Natural killer cell treated with Interleukin-12 subunit alpha and Interleukin-12 subunit beta and Interleukin-15 and Interleukin-18, amount 100 ng/mL, for 72 hours (primary cell): ENCODE data around the gene PLA2G4A. TPM values are rescaled to one million over a fixed set of nuclear protein-coding genes. Genes with fewer than 3 reads are reported as not detected.

ENCODE experiments used
- ATAC-seq, 2 donors: fragments of 150-1000 bp; cut with Tn5 transposase in 1 of 2; sonication (Bioruptor Pico), chemical (Tn5 transposase) in 1 of 2; 2 replicates each; pipeline ENCODE4 v1.10.0; 2021
- DNase-seq: peaks from one replicate; pipeline ENCODE4 v3.0.0; 2022; ENCODE audit warnings: low spot score
- H3K27ac Mint-ChIP-seq, 2 donors: 1 replicate in 1 of 2; 2 replicates in 1 of 2; pipeline ENCODE4 v1.8.0; 2022; ENCODE audit warnings: mixed read lengths in 2 of 2, mild to moderate bottlenecking in 1 of 2, moderate library complexity in 1 of 2
- H3K27me3 Mint-ChIP-seq, 2 donors: 1 replicate in 1 of 2; 2 replicates in 1 of 2; pipeline ENCODE4 v1.8.0; 2022; ENCODE audit warnings: mixed read lengths in 2 of 2
- H3K36me3 Mint-ChIP-seq: one replicate; pipeline ENCODE4 v1.8.0; 2022; ENCODE audit warnings: mixed read lengths
- H3K4me1 Mint-ChIP-seq, 2 donors: 1 replicate in 1 of 2; 2 replicates in 1 of 2; pipeline ENCODE4 v1.8.0; 2022; ENCODE audit warnings: low read depth in 2 of 2, mixed read lengths in 2 of 2, mild to moderate bottlenecking in 1 of 2
- H3K4me3 Mint-ChIP-seq: one replicate; pipeline ENCODE4 v1.8.0; 2022; ENCODE audit warnings: mixed read lengths
- H3K9me3 Mint-ChIP-seq: 2 replicates; pipeline ENCODE4 v1.8.0; 2022; ENCODE audit warnings: mixed read lengths
- total RNA-seq, 2 donors: library from RNA; stranded (reverse); gene quantifications; one replicate each; pipeline ENCODE4 v1.2.3, GENCODE V29; 2022

PLA2G4A gene
- total RNA-seq, 2 donors from 2014 or later = 0.45 to 1.2 TPM

DNA sequence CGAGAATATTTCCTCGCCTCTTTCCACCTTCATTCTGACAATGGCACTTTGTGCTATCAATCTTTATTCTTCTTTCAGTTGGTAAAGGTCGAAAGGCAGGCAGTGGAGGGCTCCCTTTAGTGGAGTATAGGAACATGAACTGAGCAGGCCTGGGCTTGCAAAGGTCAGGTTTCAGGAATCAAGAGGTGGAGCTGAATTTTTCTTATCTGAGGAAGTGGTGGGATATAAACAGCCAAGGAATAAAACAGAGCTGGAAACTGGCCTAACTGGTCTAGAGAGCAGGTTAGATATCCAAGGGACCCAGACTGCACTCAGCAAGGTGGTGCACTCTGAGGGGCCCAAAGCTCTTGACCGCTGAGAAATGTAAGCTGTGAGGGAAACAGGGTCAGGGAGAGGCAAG is 99.1 kb downstream of the PLA2G4A start:
- no peaks in the 10 kb centered on the region for H3K27me3 Mint-ChIP-seq
- DNase-seq = no peak
- no peak overlapping the region for H3K4me3 Mint-ChIP-seq
- H3K9me3 Mint-ChIP-seq = peaks cover 8% of the 10 kb centered on the region
- H3K4me1 Mint-ChIP-seq = no peaks in the 10 kb centered on the region
- ATAC-seq = no peak
- no peak overlapping the region for H3K27ac Mint-ChIP-seq
- no peaks in the 10 kb centered on the region for H3K36me3 Mint-ChIP-seq

DNA sequence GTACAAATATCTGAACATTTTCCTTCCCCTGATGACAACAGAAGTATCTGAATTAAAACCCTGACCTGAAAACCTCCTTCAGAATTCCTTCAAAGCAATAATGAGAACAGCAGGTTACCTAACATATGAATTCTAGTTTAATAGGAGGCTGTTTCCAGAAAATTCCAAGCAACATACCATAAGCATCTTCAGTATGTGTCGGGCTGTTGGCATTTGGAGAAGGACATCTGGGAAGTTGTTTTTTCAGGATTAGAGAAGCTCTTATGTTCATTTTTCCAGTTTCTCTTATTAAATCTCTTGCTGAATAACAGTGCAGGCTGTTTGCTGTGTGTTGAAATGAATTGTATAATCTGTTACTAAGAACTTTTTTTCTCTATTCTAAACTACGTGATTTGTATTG is 101.5 kb downstream of the PLA2G4A start:
- Mint-ChIP-seq H3K4me3 (no peak overlapping the region), H3K36me3 (no peaks in the 10 kb centered on the region), H3K27me3 (no peaks in the 10 kb centered on the region), H3K4me1 (no peaks in the 10 kb centered on the region), H3K9me3 (peaks cover 3% of the 10 kb centered on the region), H3K27ac (no peak overlapping the region)
- ATAC-seq (no peak), DNase-seq (no peak)

DNA sequence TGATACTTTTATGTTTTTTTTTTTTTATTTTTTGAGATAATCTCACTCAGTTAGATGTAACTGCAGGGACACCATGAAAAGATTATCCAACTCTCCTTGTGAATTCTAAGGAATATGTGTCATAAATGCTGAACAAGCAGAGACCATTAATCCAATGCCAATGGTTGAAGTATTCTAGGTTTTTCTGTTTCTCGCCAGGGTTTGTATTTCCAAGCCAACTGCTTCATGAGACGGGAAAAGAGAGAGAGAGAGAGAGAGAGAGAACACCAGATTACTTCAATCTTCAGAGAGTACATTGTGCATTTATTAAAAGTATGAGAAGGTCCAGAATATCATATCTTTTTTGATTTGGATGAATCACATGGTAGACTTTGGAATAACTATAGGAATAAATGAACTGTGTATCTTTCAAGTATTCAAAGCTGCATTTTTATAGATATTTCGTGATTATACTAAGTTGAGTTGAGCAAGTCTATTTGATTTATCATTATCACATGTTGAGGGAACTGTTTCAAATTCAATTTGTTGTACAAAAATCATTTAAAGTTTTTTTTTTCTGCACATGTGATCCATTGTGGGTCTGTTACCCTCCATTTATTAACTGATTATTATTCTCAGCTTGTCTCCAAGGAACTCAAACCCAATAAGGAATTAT is 108.4 kb downstream of the PLA2G4A start:
- no peaks in the 10 kb centered on the region for H3K27me3 Mint-ChIP-seq
- no peak overlapping the region for H3K4me3 Mint-ChIP-seq
- H3K36me3 Mint-ChIP-seq = no peaks in the 10 kb centered on the region
- DNase-seq (no peak), ATAC-seq (no peak)
- no peak overlapping the region for H3K27ac Mint-ChIP-seq
- H3K9me3 Mint-ChIP-seq = peaks cover 3% of the 10 kb centered on the region
- no peaks in the 10 kb centered on the region for H3K4me1 Mint-ChIP-seq

DNA sequence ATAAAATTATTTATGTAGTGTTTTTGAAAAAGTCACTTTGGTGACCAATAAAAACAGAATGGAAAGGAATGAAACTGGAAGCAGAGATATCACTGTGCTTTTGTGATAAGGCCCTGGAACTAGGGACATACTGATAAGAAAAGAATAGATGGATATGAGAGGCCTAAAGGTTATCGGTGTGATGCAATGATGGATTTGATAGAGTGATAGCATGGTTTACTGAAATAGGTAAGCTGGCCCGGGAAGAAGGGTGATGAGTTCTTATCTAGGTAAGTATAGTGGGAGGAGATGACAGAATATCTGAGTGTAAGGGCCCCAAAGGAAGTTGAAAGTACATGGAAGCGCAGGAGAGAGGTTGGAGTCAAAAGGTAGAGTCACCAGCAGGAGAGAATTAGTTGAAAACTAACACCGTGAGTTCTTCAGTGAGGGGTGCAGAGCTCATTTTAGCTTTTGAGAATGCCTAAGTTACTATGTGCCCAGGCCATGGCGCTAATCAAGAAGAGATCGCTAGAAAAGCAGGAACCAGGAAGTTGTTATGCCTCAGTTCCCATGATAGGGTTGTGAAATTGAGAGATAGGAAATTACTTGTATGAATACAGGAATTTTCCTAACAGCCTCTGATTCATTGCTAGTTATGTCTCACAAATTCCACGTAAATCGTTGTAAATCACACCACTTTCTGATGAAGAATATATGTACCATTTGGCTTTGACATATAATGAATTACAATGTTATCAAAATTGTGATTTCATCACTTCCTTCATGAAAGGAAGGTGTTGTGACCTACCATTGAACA is 115.3 kb downstream of the PLA2G4A start:
- Mint-ChIP-seq H3K27me3 (no peaks in the 10 kb centered on the region), H3K27ac (no peak overlapping the region), H3K4me1 (no peaks in the 10 kb centered on the region), H3K36me3 (no peaks in the 10 kb centered on the region), H3K4me3 (no peak overlapping the region), H3K9me3 (peaks cover 2% of the 10 kb centered on the region)
- DNase-seq (no peak), ATAC-seq (no peak)

DNA sequence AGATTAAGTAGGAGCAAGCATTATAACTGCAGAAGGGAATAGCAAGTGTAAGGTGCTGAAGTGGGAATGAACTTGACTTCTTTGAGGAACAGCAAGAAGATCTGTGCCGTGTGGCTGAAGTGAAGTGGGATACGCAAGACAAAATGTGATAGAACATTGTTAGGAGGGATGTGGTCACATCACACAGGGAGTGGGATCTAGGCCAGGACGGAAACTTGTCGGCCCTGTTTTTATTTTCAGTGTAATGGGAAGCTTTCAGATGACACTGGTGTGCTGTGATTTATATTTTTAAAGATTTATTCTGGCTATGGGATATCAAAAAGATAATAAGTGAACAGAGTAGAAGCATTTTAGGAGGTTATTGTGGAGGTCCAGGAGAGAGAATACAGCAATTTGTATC is 116.4 kb downstream of the PLA2G4A start:
- no peak for ATAC-seq
- DNase-seq = no peak
- H3K27ac Mint-ChIP-seq = no peak overlapping the region
- no peaks in the 10 kb centered on the region for H3K4me1 Mint-ChIP-seq
- H3K4me3 Mint-ChIP-seq = no peak overlapping the region
- H3K27me3 Mint-ChIP-seq = no peaks in the 10 kb centered on the region
- no peaks in the 10 kb centered on the region for H3K36me3 Mint-ChIP-seq
- H3K9me3 Mint-ChIP-seq = peaks cover 3% of the 10 kb centered on the region

- no peaks in the 10 kb centered on the region for H3K4me1 Mint-ChIP-seq
- H3K27me3 Mint-ChIP-seq = no peaks in the 10 kb centered on the region
- no peak overlapping the region for H3K27ac Mint-ChIP-seq
- H3K4me3 Mint-ChIP-seq = no peak overlapping the region
- no peaks in the 10 kb centered on the region for H3K36me3 Mint-ChIP-seq
- ATAC-seq (no peak), DNase-seq (no peak)
- H3K9me3 Mint-ChIP-seq = peaks cover 3% of the 10 kb centered on the region
These were observed 119.8 kb downstream of the PLA2G4A start for GRCh38 chr1:186948535-186948934.

- ATAC-seq = no peak
- Mint-ChIP-seq H3K27ac (no peak overlapping the region), H3K4me1 (no peaks in the 10 kb centered on the region), H3K27me3 (no peaks in the 10 kb centered on the region), H3K9me3 (peaks cover 3% of the 10 kb centered on the region), H3K4me3 (no peak overlapping the region), H3K36me3 (no peaks in the 10 kb centered on the region)
- no peak for DNase-seq
These were observed 120.4 kb downstream of the PLA2G4A start for GRCh38 chr1:186949173-186949572.

DNA sequence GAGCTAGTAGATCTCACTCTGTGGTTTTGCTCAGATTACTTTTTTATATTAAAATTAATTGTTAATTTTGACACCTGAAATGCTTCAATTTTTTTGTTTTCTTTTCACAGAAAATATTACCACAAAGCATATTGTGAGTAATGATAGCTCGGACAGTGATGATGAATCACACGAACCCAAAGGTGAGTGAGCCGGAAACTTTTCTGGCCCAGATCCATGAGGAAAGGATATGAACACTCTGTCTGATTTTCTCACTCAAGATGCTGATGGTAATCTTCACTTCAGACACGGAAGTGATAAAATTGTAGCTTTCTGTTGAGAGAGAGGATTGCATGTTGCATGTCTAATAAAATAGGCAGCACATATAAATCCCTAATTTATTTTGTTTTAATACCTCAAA is 121.8 kb downstream of the PLA2G4A start:
- no peak overlapping the region for H3K27ac Mint-ChIP-seq
- H3K4me3 Mint-ChIP-seq = no peak overlapping the region
- no peak for DNase-seq
- ATAC-seq = no peak
- no peaks in the 10 kb centered on the region for H3K36me3 Mint-ChIP-seq
- H3K4me1 Mint-ChIP-seq = no peaks in the 10 kb centered on the region
- H3K9me3 Mint-ChIP-seq = peaks cover 3% of the 10 kb centered on the region
- H3K27me3 Mint-ChIP-seq = no peaks in the 10 kb centered on the region

DNA sequence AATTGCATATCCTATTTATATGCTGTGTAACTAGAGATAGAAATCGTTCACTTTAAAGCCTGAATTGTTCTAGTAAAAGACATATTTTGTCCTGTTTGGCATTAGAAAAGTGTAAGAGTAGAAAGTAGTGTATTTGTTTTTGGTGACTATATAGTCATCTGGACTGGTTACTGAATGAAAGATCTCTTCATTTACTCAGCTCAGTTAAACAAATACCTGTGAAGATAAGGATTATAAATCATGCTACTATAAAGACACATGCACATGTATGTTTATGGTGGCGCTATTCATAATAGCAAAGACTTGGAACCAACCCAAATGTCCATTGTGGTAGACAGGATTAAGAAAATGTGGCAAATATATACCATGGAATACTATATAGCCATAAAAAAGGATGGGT is 125.1 kb downstream of the PLA2G4A start:
- no peak for DNase-seq
- H3K27me3 Mint-ChIP-seq = no peaks in the 10 kb centered on the region
- H3K4me1 Mint-ChIP-seq = no peaks in the 10 kb centered on the region
- ATAC-seq = no peak
- H3K27ac Mint-ChIP-seq = no peak overlapping the region
- peaks cover 3% of the 10 kb centered on the region for H3K9me3 Mint-ChIP-seq
- no peak overlapping the region for H3K4me3 Mint-ChIP-seq
- H3K36me3 Mint-ChIP-seq = no peaks in the 10 kb centered on the region

DNA sequence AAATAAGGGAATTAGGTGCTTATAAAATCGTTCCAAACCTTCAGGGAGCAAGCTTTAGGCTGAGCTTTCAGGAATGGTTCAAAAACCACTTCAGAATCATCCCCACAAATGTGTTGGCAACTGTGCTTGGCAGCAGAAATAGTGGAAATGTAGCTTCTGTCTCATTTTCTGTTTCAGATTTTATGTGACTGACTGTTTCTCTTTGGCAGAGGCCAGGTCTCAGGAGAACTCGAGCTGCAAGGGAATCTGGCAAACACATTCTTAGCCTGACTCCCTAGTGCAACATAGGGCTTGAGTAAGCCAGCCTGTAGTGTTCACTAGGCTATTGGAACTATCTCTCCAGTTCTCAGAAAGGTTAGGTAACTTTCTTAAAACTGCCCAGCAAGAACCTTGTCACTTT is 128.6 kb downstream of the PLA2G4A start:
- no peaks in the 10 kb centered on the region for H3K36me3 Mint-ChIP-seq
- H3K27me3 Mint-ChIP-seq = no peaks in the 10 kb centered on the region
- H3K4me1 Mint-ChIP-seq = peaks cover 0 to 3% of the 10 kb centered on the region in 2 donors
- H3K9me3 Mint-ChIP-seq = no peaks in the 10 kb centered on the region
- H3K4me3 Mint-ChIP-seq = no peak overlapping the region
- ATAC-seq (no peak), DNase-seq (no peak)
- H3K27ac Mint-ChIP-seq = no peak overlapping the region

- no peaks in the 10 kb centered on the region for H3K27me3 Mint-ChIP-seq
- ATAC-seq (no peak), DNase-seq (no peak)
- no peak overlapping the region for H3K27ac Mint-ChIP-seq
- peaks cover 0 to 3% of the 10 kb centered on the region in 2 donors for H3K4me1 Mint-ChIP-seq
- H3K36me3 Mint-ChIP-seq = no peaks in the 10 kb centered on the region
- H3K4me3 Mint-ChIP-seq = no peak overlapping the region
- H3K9me3 Mint-ChIP-seq = no peaks in the 10 kb centered on the region
These were observed 129.8 kb downstream of the PLA2G4A start for GRCh38 chr1:186958520-186958919.

GRCh38 chr1:186960861-186961260 is 132.1 kb downstream of the PLA2G4A start:
- ATAC-seq = no peak
- Mint-ChIP-seq H3K27me3 (no peaks in the 10 kb centered on the region), H3K27ac (no peak overlapping the region), H3K36me3 (no peaks in the 10 kb centered on the region), H3K4me3 (no peak overlapping the region), H3K9me3 (no peaks in the 10 kb centered on the region), H3K4me1 (peaks cover 0 to 3% of the 10 kb centered on the region in 2 donors)
- no peak for DNase-seq

DNA sequence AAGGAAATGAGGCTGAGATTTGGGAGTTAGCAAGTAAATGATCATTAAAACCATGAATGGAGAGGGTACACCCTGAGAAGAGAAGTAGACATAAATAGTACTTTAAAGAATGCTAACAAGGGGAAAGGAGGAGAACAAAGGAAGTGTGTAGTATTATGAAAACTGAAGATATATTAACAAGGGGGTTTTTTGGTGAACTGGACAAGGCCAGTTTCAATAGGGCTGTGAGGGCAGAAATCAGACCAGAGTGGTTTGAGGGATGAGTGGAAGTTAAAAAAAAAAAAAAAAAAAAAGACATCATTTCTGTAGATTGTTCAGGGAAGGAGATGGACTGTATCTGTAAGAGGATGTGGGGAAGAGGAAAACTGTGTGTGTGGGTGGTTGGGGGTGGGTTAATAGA is 137.1 kb downstream of the PLA2G4A start:
- H3K9me3 Mint-ChIP-seq = no peaks in the 10 kb centered on the region
- no peaks in the 10 kb centered on the region for H3K27me3 Mint-ChIP-seq
- no peaks in the 10 kb centered on the region for H3K36me3 Mint-ChIP-seq
- no peak overlapping the region for H3K27ac Mint-ChIP-seq
- peaks cover 0 to 2% of the 10 kb centered on the region in 2 donors for H3K4me1 Mint-ChIP-seq
- ATAC-seq (no peak), DNase-seq (no peak)
- H3K4me3 Mint-ChIP-seq = no peak overlapping the region

GRCh38 chr1:186966456-186966855 is 137.7 kb downstream of the PLA2G4A start:
- ATAC-seq = no peak
- no peaks in the 10 kb centered on the region for H3K9me3 Mint-ChIP-seq
- no peak overlapping the region for H3K4me3 Mint-ChIP-seq
- no peaks in the 10 kb centered on the region for H3K27me3 Mint-ChIP-seq
- no peak for DNase-seq
- H3K4me1 Mint-ChIP-seq = no peaks in the 10 kb centered on the region
- H3K36me3 Mint-ChIP-seq = no peaks in the 10 kb centered on the region
- H3K27ac Mint-ChIP-seq = no peak overlapping the region
